ENCODE measurements around the gene FSCN2. TPM values are rescaled to one million over a fixed set of nuclear protein-coding genes. Genes with fewer than 3 reads are reported as not detected.
A peak's percentile ranks its signal among the peaks of the same experiment; 100 is the strongest.

Gene FSCN2
- total RNA-seq, 1 experiment from 2014 or later = 2.9 TPM

GRCh38 chr17:81524865-81525159 is 3.4 kb upstream of the FSCN2 start:
- Mint-ChIP-seq H3K4me3 (ENCODE audit: unreplicated experiment) (no peak overlapping the region), H3K4me1 (ENCODE audit: low read depth, unreplicated experiment) (peaks cover 7% of the 10 kb centered on the region), H3K36me3 (ENCODE audit: insufficient read depth, unreplicated experiment) (peaks cover 35% of the 10 kb centered on the region), H3K27me3 (ENCODE audit: insufficient read depth, unreplicated experiment) (no peaks in the 10 kb centered on the region), H3K27ac (ENCODE audit: unreplicated experiment) (peak overlapping the region; percentile 11), H3K9me3 (ENCODE audit: unreplicated experiment) (no peaks in the 10 kb centered on the region)
- TF ChIP-seq CTCF (IDR thresholded peaks at IDR 0.05; ENCODE audit: insufficient read depth in 1 of 2, low read depth in 1 of 2, low read length in 1 of 2, severe bottlenecking in 1 of 2, unreplicated experiment in 1 of 2) = no peak
- DNase-seq = no peak
- peaks cover 20% of the 10 kb centered on the region for H3K4me1 ChIP-seq
- intact Hi-C loops (cut with micrococcal nuclease; ENCODE audit: unreplicated experiment) = no loop called here
- H3K36me3 ChIP-seq (ENCODE audit: control insufficient read depth, insufficient read depth, low read length) = no peaks in the 10 kb centered on the region
- no peak overlapping the region for H3K4me3 ChIP-seq (ENCODE audit: low read depth, low read length)
- no TSS peak for BruUV-seq (replicated peaks)
- H3K9me3 ChIP-seq = no peaks in the 10 kb centered on the region
- H3K27me3 ChIP-seq (replicated peaks; ENCODE audit: control insufficient read depth, insufficient read depth, low read length) = no peaks in the 10 kb centered on the region
- ChIA-PET CTCF (no interaction called here), POLR2A (no interaction called here)

GRCh38 chr17:81526662-81527571 is 1.3 kb upstream of the FSCN2 start:
- H3K27me3 ChIP-seq (replicated peaks; ENCODE audit: control insufficient read depth, insufficient read depth, low read length) = no peaks in the 10 kb centered on the region
- ChIA-PET CTCF (interaction anchor here (0.6 kb wide), 1 partner anchor 129 kb away, joined by 3 read pairs; no protein-coding TSS in a partner anchor), POLR2A (no interaction called here)
- no TSS peak for BruUV-seq (replicated peaks)
- intact Hi-C loops (cut with micrococcal nuclease; ENCODE audit: unreplicated experiment) = no loop called here
- Mint-ChIP-seq H3K4me1 (ENCODE audit: low read depth, unreplicated experiment) (no peaks in the 10 kb centered on the region), H3K36me3 (ENCODE audit: insufficient read depth, unreplicated experiment) (peaks cover 35% of the 10 kb centered on the region), H3K9me3 (ENCODE audit: unreplicated experiment) (no peaks in the 10 kb centered on the region), H3K27ac (ENCODE audit: unreplicated experiment) (peak overlapping the region; percentile 43), H3K4me3 (ENCODE audit: unreplicated experiment) (no peak overlapping the region), H3K27me3 (ENCODE audit: insufficient read depth, unreplicated experiment) (no peaks in the 10 kb centered on the region)
- no peak overlapping the region for H3K4me3 ChIP-seq (ENCODE audit: low read depth, low read length)
- H3K9me3 ChIP-seq = no peaks in the 10 kb centered on the region
- no peaks in the 10 kb centered on the region for H3K36me3 ChIP-seq (ENCODE audit: control insufficient read depth, insufficient read depth, low read length)
- DNase-seq = no peak
- H3K4me1 ChIP-seq = peaks cover 11% of the 10 kb centered on the region
- no peak for TF ChIP-seq CTCF (IDR thresholded peaks at IDR 0.05; ENCODE audit: insufficient read depth in 1 of 2, low read depth in 1 of 2, low read length in 1 of 2, severe bottlenecking in 1 of 2, unreplicated experiment in 1 of 2)

- Mint-ChIP-seq H3K4me3 (ENCODE audit: unreplicated experiment) (no peak overlapping the region), H3K4me1 (ENCODE audit: low read depth, unreplicated experiment) (peaks cover under 1% of the 10 kb centered on the region)
- CTCF ChIA-PET = no interaction called here
Measured at GRCh38 chr17:81528384-81528650, 140 bp downstream of the FSCN2 start.

More at GRCh38 chr17:81528384-81528650, 140 bp downstream of the FSCN2 start:
- no TSS peak for BruUV-seq (replicated peaks)
- intact Hi-C loops (cut with micrococcal nuclease; ENCODE audit: unreplicated experiment) = no loop called here
- POLR2A ChIA-PET = interaction anchor here (0.6 kb wide), 2 partner anchors 24 to 39 kb away, joined by 6 to 8 read pairs; no protein-coding TSS in a partner anchor
- Histone ChIP-seq H3K36me3 (ENCODE audit: control insufficient read depth, insufficient read depth, low read length) (no peaks in the 10 kb centered on the region), H3K27me3 (replicated peaks; ENCODE audit: control insufficient read depth, insufficient read depth, low read length) (no peaks in the 10 kb centered on the region), H3K4me3 (ENCODE audit: low read depth, low read length) (no peak overlapping the region), H3K9me3 (no peaks in the 10 kb centered on the region), H3K4me1 (peaks cover 14% of the 10 kb centered on the region)
- Mint-ChIP-seq H3K27ac (ENCODE audit: unreplicated experiment) (no peak overlapping the region), H3K27me3 (ENCODE audit: insufficient read depth, unreplicated experiment) (no peaks in the 10 kb centered on the region), H3K36me3 (ENCODE audit: insufficient read depth, unreplicated experiment) (peaks cover 35% of the 10 kb centered on the region), H3K9me3 (ENCODE audit: unreplicated experiment) (no peaks in the 10 kb centered on the region)
- no peak for TF ChIP-seq CTCF (IDR thresholded peaks at IDR 0.05; ENCODE audit: insufficient read depth in 1 of 2, low read depth in 1 of 2, low read length in 1 of 2, severe bottlenecking in 1 of 2, unreplicated experiment in 1 of 2)
- no peak for DNase-seq
